Measurements from ENCODE around the gene SDF2L1.

The SDF2L1 gene

GRCh38 chr22:21681566-21682370, 39.7 kb downstream of the SDF2L1 start:
- no peak overlapping the region for H4K8ac ChIP-seq (ENCODE audit: low read depth, low read length)
- H3K79me1 ChIP-seq (ENCODE audit: low read length), result no peaks in the 10 kb centered on the region
- no peak overlapping the region for H3K4me3 ChIP-seq (ENCODE audit: low read depth, low read length)
- H3K9ac ChIP-seq (ENCODE audit: low read length), result no peak overlapping the region
- no peak overlapping the region for H2AK5ac ChIP-seq (ENCODE audit: low read length)
- H3K27ac ChIP-seq (ENCODE audit: low read depth, low read length), result no peak overlapping the region
- H3K79me2 ChIP-seq (ENCODE audit: control insufficient read depth, insufficient read depth, low read length, poor library complexity), result no peaks in the 10 kb centered on the region
- peaks cover 4 to 6% of the 10 kb centered on the region in 2 experiments for H3K4me1 ChIP-seq (ENCODE audit: control insufficient read depth in 1 of 2, insufficient read depth in 2 of 2, low read length in 2 of 2)
- no peak overlapping the region for H4K91ac ChIP-seq (ENCODE audit: low read depth, low read length)
- DNase-seq, result no peak
- no peak overlapping the region for H3K23ac ChIP-seq (ENCODE audit: low read length)
- no peak overlapping the region for H2AFZ ChIP-seq (ENCODE audit: insufficient read depth, low read length, poor library complexity)
- H3K18ac ChIP-seq (ENCODE audit: low read length), result no peak overlapping the region
- no peak overlapping the region for H2BK120ac ChIP-seq (ENCODE audit: insufficient read depth, low read length, poor library complexity)
- no peaks in the 10 kb centered on the region for H3K27me3 ChIP-seq (ENCODE audit: insufficient read depth, low read length)
- H3K4ac ChIP-seq (ENCODE audit: low read depth, low read length), result no peak overlapping the region
- H2BK5ac ChIP-seq (ENCODE audit: low read depth, low read length, poor library complexity), result no peak overlapping the region
- no peak overlapping the region for H4K12ac ChIP-seq (ENCODE audit: low read depth, low read length)
- no peak overlapping the region for H3K14ac ChIP-seq (ENCODE audit: low read length)
- peaks cover 43 to 47% of the 10 kb centered on the region in 2 experiments for H3K36me3 ChIP-seq (ENCODE audit: control insufficient read depth in 1 of 2, insufficient read depth in 2 of 2, low read length in 2 of 2)
- H3K4me2 ChIP-seq (ENCODE audit: low read length), result no peak overlapping the region
- no peak overlapping the region for H2BK12ac ChIP-seq (ENCODE audit: low read length)
- no peaks in the 10 kb centered on the region for H3K9me3 ChIP-seq (ENCODE audit: insufficient read depth, low read depth, low read length)
- no CpG with 5 or more reads among the region's 24 CpGs for WGBS (ENCODE audit: extremely low coverage, insufficient coverage, insufficient read length)

GRCh38 chr22:21682385-21683175, 40.5 kb downstream of the SDF2L1 start:
- H4K91ac ChIP-seq (ENCODE audit: low read depth, low read length), result no peak overlapping the region
- H2BK120ac ChIP-seq (ENCODE audit: insufficient read depth, low read length, poor library complexity), result no peak overlapping the region
- no peak overlapping the region for H3K27ac ChIP-seq (ENCODE audit: low read depth, low read length)
- H3K23ac ChIP-seq (ENCODE audit: low read length), result no peak overlapping the region
- H3K4me3 ChIP-seq (ENCODE audit: low read depth, low read length), result no peak overlapping the region
- no peak overlapping the region for H3K9ac ChIP-seq (ENCODE audit: low read length)
- H3K9me3 ChIP-seq (ENCODE audit: insufficient read depth, low read depth, low read length), result no peaks in the 10 kb centered on the region
- no peaks in the 10 kb centered on the region for H3K27me3 ChIP-seq (ENCODE audit: insufficient read depth, low read length)
- H3K18ac ChIP-seq (ENCODE audit: low read length), result no peak overlapping the region
- no peak overlapping the region for H3K4ac ChIP-seq (ENCODE audit: low read depth, low read length)
- H2BK12ac ChIP-seq (ENCODE audit: low read length), result no peak overlapping the region
- no peak for DNase-seq
- no CpG with 5 or more reads among the region's 20 CpGs for WGBS (ENCODE audit: extremely low coverage, insufficient coverage, insufficient read length)
- no peaks in the 10 kb centered on the region for H3K79me1 ChIP-seq (ENCODE audit: low read length)
- H3K4me2 ChIP-seq (ENCODE audit: low read length), result no peak overlapping the region
- no peak overlapping the region for H4K8ac ChIP-seq (ENCODE audit: low read depth, low read length)
- no peak overlapping the region for H3K14ac ChIP-seq (ENCODE audit: low read length)
- H2AFZ ChIP-seq (ENCODE audit: insufficient read depth, low read length, poor library complexity), result no peak overlapping the region
- H4K12ac ChIP-seq (ENCODE audit: low read depth, low read length), result no peak overlapping the region
- no peak overlapping the region for H2AK5ac ChIP-seq (ENCODE audit: low read length)
- peaks cover 48 to 51% of the 10 kb centered on the region in 2 experiments for H3K36me3 ChIP-seq (ENCODE audit: control insufficient read depth in 1 of 2, insufficient read depth in 2 of 2, low read length in 2 of 2)
- H3K79me2 ChIP-seq (ENCODE audit: control insufficient read depth, insufficient read depth, low read length, poor library complexity), result no peaks in the 10 kb centered on the region
- H3K4me1 ChIP-seq (ENCODE audit: control insufficient read depth in 1 of 2, insufficient read depth in 2 of 2, low read length in 2 of 2), result peaks cover 4 to 6% of the 10 kb centered on the region in 2 experiments
- no peak overlapping the region for H2BK5ac ChIP-seq (ENCODE audit: low read depth, low read length, poor library complexity)

GRCh38 chr22:21683401-21683811, 41.3 kb downstream of the SDF2L1 start:
- no peak overlapping the region for H2BK12ac ChIP-seq (ENCODE audit: low read length)
- H3K9ac ChIP-seq (ENCODE audit: low read length), result no peak overlapping the region
- H2BK5ac ChIP-seq (ENCODE audit: low read depth, low read length, poor library complexity), result no peak overlapping the region
- H3K18ac ChIP-seq (ENCODE audit: low read length), result no peak overlapping the region
- H3K14ac ChIP-seq (ENCODE audit: low read length), result no peak overlapping the region
- peaks cover 4 to 6% of the 10 kb centered on the region in 2 experiments for H3K4me1 ChIP-seq (ENCODE audit: control insufficient read depth in 1 of 2, insufficient read depth in 2 of 2, low read length in 2 of 2)
- no peaks in the 10 kb centered on the region for H3K79me2 ChIP-seq (ENCODE audit: control insufficient read depth, insufficient read depth, low read length, poor library complexity)
- no CpG with 5 or more reads among the region's 7 CpGs for WGBS (ENCODE audit: extremely low coverage, insufficient coverage, insufficient read length)
- H3K4me2 ChIP-seq (ENCODE audit: low read length), result no peak overlapping the region
- no peak overlapping the region for H4K12ac ChIP-seq (ENCODE audit: low read depth, low read length)
- peaks cover 55% of the 10 kb centered on the region in 2 experiments for H3K36me3 ChIP-seq (ENCODE audit: control insufficient read depth in 1 of 2, insufficient read depth in 2 of 2, low read length in 2 of 2)
- DNase-seq, result no peak
- no peak overlapping the region for H3K27ac ChIP-seq (ENCODE audit: low read depth, low read length)
- H3K4me3 ChIP-seq (ENCODE audit: low read depth, low read length), result no peak overlapping the region
- H3K27me3 ChIP-seq (ENCODE audit: insufficient read depth, low read length), result no peaks in the 10 kb centered on the region
- H3K9me3 ChIP-seq (ENCODE audit: insufficient read depth, low read depth, low read length), result no peaks in the 10 kb centered on the region
- H4K8ac ChIP-seq (ENCODE audit: low read depth, low read length), result no peak overlapping the region
- H3K79me1 ChIP-seq (ENCODE audit: low read length), result no peaks in the 10 kb centered on the region
- H2AK5ac ChIP-seq (ENCODE audit: low read length), result no peak overlapping the region
- H3K4ac ChIP-seq (ENCODE audit: low read depth, low read length), result no peak overlapping the region
- H2BK120ac ChIP-seq (ENCODE audit: insufficient read depth, low read length, poor library complexity), result no peak overlapping the region
- H4K91ac ChIP-seq (ENCODE audit: low read depth, low read length), result no peak overlapping the region
- H2AFZ ChIP-seq (ENCODE audit: insufficient read depth, low read length, poor library complexity), result no peak overlapping the region
- no peak overlapping the region for H3K23ac ChIP-seq (ENCODE audit: low read length)

- H4K12ac ChIP-seq (ENCODE audit: low read depth, low read length), result no peak overlapping the region
Observed at GRCh38 chr22:21684492-21685163, 42.5 kb downstream of the SDF2L1 start.

More at GRCh38 chr22:21684492-21685163, 42.5 kb downstream of the SDF2L1 start:
- Histone ChIP-seq H3K9ac (ENCODE audit: low read length) (no peak overlapping the region), H3K9me3 (ENCODE audit: insufficient read depth, low read depth, low read length) (no peaks in the 10 kb centered on the region), H3K18ac (ENCODE audit: low read length) (no peak overlapping the region), H3K27ac (ENCODE audit: low read depth, low read length) (no peak overlapping the region), H2BK12ac (ENCODE audit: low read length) (no peak overlapping the region), H3K79me2 (ENCODE audit: control insufficient read depth, insufficient read depth, low read length, poor library complexity) (no peaks in the 10 kb centered on the region), H2AK5ac (ENCODE audit: low read length) (no peak overlapping the region), H3K14ac (ENCODE audit: low read length) (no peak overlapping the region), H3K27me3 (ENCODE audit: insufficient read depth, low read length) (no peaks in the 10 kb centered on the region), H2AFZ (ENCODE audit: insufficient read depth, low read length, poor library complexity) (no peak overlapping the region), H3K79me1 (ENCODE audit: low read length) (no peaks in the 10 kb centered on the region), H3K36me3 (ENCODE audit: control insufficient read depth in 1 of 2, insufficient read depth in 2 of 2, low read length in 2 of 2) (peaks cover 60 to 65% of the 10 kb centered on the region in 2 experiments), H4K91ac (ENCODE audit: low read depth, low read length) (no peak overlapping the region), H2BK5ac (ENCODE audit: low read depth, low read length, poor library complexity) (no peak overlapping the region), H3K4me1 (ENCODE audit: control insufficient read depth in 1 of 2, insufficient read depth in 2 of 2, low read length in 2 of 2) (peaks cover 4 to 6% of the 10 kb centered on the region in 2 experiments), H3K4ac (ENCODE audit: low read depth, low read length) (no peak overlapping the region), H3K23ac (ENCODE audit: low read length) (no peak overlapping the region), H3K4me3 (ENCODE audit: low read depth, low read length) (no peak overlapping the region), H2BK120ac (ENCODE audit: insufficient read depth, low read length, poor library complexity) (no peak overlapping the region), H3K4me2 (ENCODE audit: low read length) (no peak overlapping the region), H4K8ac (ENCODE audit: low read depth, low read length) (no peak overlapping the region)
- DNase-seq, result no peak
- no CpG with 5 or more reads among the region's 19 CpGs for WGBS (ENCODE audit: extremely low coverage, insufficient coverage, insufficient read length)

All from trophoblast cell (in vitro differentiated cells and primary cell).